ENCODE measurements around the gene ADGRB2.

Gene ADGRB2

GRCh38 chr1:31693231-31693630 lies 70.9 kb downstream of the ADGRB2 start:
- Histone ChIP-seq H3K4me1 (ENCODE audit: control insufficient read depth in 2 of 2, insufficient read depth in 1 of 2, low read depth in 1 of 2, low read length in 2 of 2) (peaks cover 4 to 22% of the 10 kb centered on the region in 2 donors), H3K18ac (ENCODE audit: low read length) (no peak overlapping the region), H3K27ac (replicated peaks; ENCODE audit: low read length) (no peak overlapping the region), H2AK5ac (ENCODE audit: low read depth, low read length) (peak overlapping the region; percentile 57), H2BK120ac (ENCODE audit: low read depth, low read length) (no peak overlapping the region), H2BK15ac (ENCODE audit: low read length) (no peak overlapping the region), H3K23ac (ENCODE audit: low read depth, low read length, poor library complexity) (no peak overlapping the region), H2AFZ (ENCODE audit: low read length) (no peak overlapping the region), H4K8ac (ENCODE audit: low read depth, low read length) (no peak overlapping the region), H2BK5ac (ENCODE audit: low read length) (no peak overlapping the region), H3K9me3 (replicated peaks in 1 of 2; ENCODE audit: control insufficient read depth in 2 of 2, insufficient read depth in 1 of 2, low read depth in 1 of 2, low read length in 2 of 2) (no peaks in the 10 kb centered on the region), H3K9ac (ENCODE audit: low read depth, low read length, poor library complexity) (peak overlapping the region; percentile 31), H3K36me3 (replicated peaks in 1 of 2; ENCODE audit: control insufficient read depth in 2 of 2, insufficient read depth in 2 of 2, low read length in 2 of 2) (no peaks in the 10 kb centered on the region), H3K4me3 (ENCODE audit: low read length in 2 of 2) (no peak overlapping the region), H4K91ac (ENCODE audit: low read depth, low read length, poor library complexity) (peak overlapping the region; percentile 77), H3K79me1 (ENCODE audit: low read depth, low read length) (no peaks in the 10 kb centered on the region), H3K14ac (ENCODE audit: low read length) (no peak overlapping the region), H3K4ac (ENCODE audit: low read length) (no peak overlapping the region), H3K27me3 (ENCODE audit: control insufficient read depth in 3 of 3, insufficient read depth in 3 of 3, low read depth in 1 of 3, low read length in 3 of 3) (peaks cover 0 to 10% (median 0%) of the 10 kb centered on the region in 3 experiments), H3K4me2 (ENCODE audit: insufficient read depth, low read length, poor library complexity, severe bottlenecking) (no peak overlapping the region), H2BK12ac (ENCODE audit: low read length) (no peak overlapping the region)
- DNase-seq (ENCODE audit: low spot score): no peak
- no CpG with 5 or more reads among the region's 10 CpGs for WGBS, 2 donors (ENCODE audit: extremely low coverage in 2 of 2, insufficient read length in 2 of 2, insufficient replicate concordance in 1 of 2)

- no peak overlapping the region for H4K8ac ChIP-seq (ENCODE audit: low read depth, low read length)
- H2BK5ac ChIP-seq (ENCODE audit: low read length): no peak overlapping the region
- no peaks in the 10 kb centered on the region for H3K79me1 ChIP-seq (ENCODE audit: low read depth, low read length)
- peaks cover 4 to 13% of the 10 kb centered on the region in 2 donors for H3K4me1 ChIP-seq (ENCODE audit: control insufficient read depth in 2 of 2, insufficient read depth in 1 of 2, low read depth in 1 of 2, low read length in 2 of 2)
- H3K36me3 ChIP-seq (replicated peaks in 1 of 2; ENCODE audit: control insufficient read depth in 2 of 2, insufficient read depth in 2 of 2, low read length in 2 of 2): no peaks in the 10 kb centered on the region
- H3K14ac ChIP-seq (ENCODE audit: low read length): no peak overlapping the region
- H2AFZ ChIP-seq (ENCODE audit: low read length): no peak overlapping the region
- peak overlapping the region; percentile 59 for H2BK15ac ChIP-seq (ENCODE audit: low read length)
- no peak overlapping the region for H3K27ac ChIP-seq (replicated peaks; ENCODE audit: low read length)
- no peak for DNase-seq (ENCODE audit: low spot score)
- H3K4me2 ChIP-seq (ENCODE audit: insufficient read depth, low read length, poor library complexity, severe bottlenecking): no peak overlapping the region
- no peak overlapping the region for H2BK12ac ChIP-seq (ENCODE audit: low read length)
- H4K91ac ChIP-seq (ENCODE audit: low read depth, low read length, poor library complexity): peak overlapping the region; percentile 15
- peak overlapping the region; percentile 13 for H3K9ac ChIP-seq (ENCODE audit: low read depth, low read length, poor library complexity)
- peaks cover 0 to 9% (median 0%) of the 10 kb centered on the region in 3 experiments for H3K27me3 ChIP-seq (ENCODE audit: control insufficient read depth in 3 of 3, insufficient read depth in 3 of 3, low read depth in 1 of 3, low read length in 3 of 3)
- no CpG with 5 or more reads among the region's 11 CpGs for WGBS, 2 donors (ENCODE audit: extremely low coverage in 2 of 2, insufficient read length in 2 of 2, insufficient replicate concordance in 1 of 2)
- no peak overlapping the region for H3K4me3 ChIP-seq (ENCODE audit: low read length in 2 of 2)
- no peak overlapping the region for H3K23ac ChIP-seq (ENCODE audit: low read depth, low read length, poor library complexity)
- no peak overlapping the region for H3K18ac ChIP-seq (ENCODE audit: low read length)
- no peak overlapping the region for H3K4ac ChIP-seq (ENCODE audit: low read length)
- H3K9me3 ChIP-seq (replicated peaks in 1 of 2; ENCODE audit: control insufficient read depth in 2 of 2, insufficient read depth in 1 of 2, low read depth in 1 of 2, low read length in 2 of 2): no peaks in the 10 kb centered on the region
- peak overlapping the region; percentile 42 for H2AK5ac ChIP-seq (ENCODE audit: low read depth, low read length)
- no peak overlapping the region for H2BK120ac ChIP-seq (ENCODE audit: low read depth, low read length)
Measured at GRCh38 chr1:31691951-31692350, 72.2 kb downstream of the ADGRB2 start.

DNA sequence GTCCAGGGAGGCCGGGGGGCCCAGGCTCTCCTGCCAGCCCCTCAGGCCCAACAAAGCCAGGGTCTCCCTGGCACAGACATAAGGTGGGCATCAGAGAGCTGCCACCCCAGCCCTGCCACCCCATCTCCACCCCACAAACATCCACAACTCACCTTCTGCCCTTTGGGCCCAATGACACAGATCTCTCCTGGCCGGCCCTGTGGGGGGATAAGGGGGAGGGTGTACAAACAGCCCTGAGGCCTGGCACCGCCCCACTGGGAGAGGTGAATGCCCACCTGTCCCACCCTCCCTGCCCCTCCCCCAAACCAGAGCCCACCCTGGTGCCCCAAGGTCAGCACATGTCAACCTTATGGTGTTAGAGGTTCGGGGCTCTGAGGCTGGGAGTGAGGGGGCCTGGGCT lies 72.7 kb downstream of the ADGRB2 start:
- H4K8ac ChIP-seq (ENCODE audit: low read depth, low read length): no peak overlapping the region
- no peak overlapping the region for H4K91ac ChIP-seq (ENCODE audit: low read depth, low read length, poor library complexity)

DNA sequence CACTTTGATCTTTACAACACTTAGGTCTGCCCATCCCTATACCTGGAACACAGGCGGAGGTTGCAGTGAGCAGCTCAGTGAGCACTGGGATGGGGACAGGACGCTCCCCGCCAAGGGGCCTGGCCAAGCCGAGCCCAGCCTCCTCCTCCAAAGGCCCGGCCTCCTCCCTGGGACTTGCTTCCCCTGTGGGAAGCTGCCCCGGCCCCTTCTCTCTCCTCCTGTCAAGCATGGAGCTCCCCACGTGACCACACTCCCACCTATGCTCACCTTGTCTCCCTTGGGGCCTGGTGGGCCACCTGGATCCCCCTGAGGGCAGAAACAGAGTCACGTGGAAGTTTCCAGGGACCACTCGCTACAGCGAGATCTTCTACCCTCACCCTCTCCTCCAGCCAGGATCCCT lies 73.2 kb downstream of the ADGRB2 start:
- Histone ChIP-seq H2AFZ (ENCODE audit: low read length) (no peak overlapping the region), H4K91ac (ENCODE audit: low read depth, low read length, poor library complexity) (no peak overlapping the region), H3K23ac (ENCODE audit: low read depth, low read length, poor library complexity) (no peak overlapping the region), H3K14ac (ENCODE audit: low read length) (no peak overlapping the region), H3K79me1 (ENCODE audit: low read depth, low read length) (no peaks in the 10 kb centered on the region), H3K4me1 (ENCODE audit: control insufficient read depth in 2 of 2, insufficient read depth in 1 of 2, low read depth in 1 of 2, low read length in 2 of 2) (peaks cover 4 to 9% of the 10 kb centered on the region in 2 donors), H3K4ac (ENCODE audit: low read length) (no peak overlapping the region), H3K27ac (replicated peaks; ENCODE audit: low read length) (no peak overlapping the region), H3K9me3 (replicated peaks in 1 of 2; ENCODE audit: control insufficient read depth in 2 of 2, insufficient read depth in 1 of 2, low read depth in 1 of 2, low read length in 2 of 2) (no peaks in the 10 kb centered on the region), H3K4me2 (ENCODE audit: insufficient read depth, low read length, poor library complexity, severe bottlenecking) (no peak overlapping the region), H2BK12ac (ENCODE audit: low read length) (no peak overlapping the region), H2BK120ac (ENCODE audit: low read depth, low read length) (no peak overlapping the region), H3K18ac (ENCODE audit: low read length) (peak overlapping the region; percentile 54), H2AK5ac (ENCODE audit: low read depth, low read length) (peak overlapping the region; percentile 15), H2BK5ac (ENCODE audit: low read length) (peak overlapping the region; percentile 26), H3K36me3 (replicated peaks in 1 of 2; ENCODE audit: control insufficient read depth in 2 of 2, insufficient read depth in 2 of 2, low read length in 2 of 2) (no peaks in the 10 kb centered on the region), H3K9ac (ENCODE audit: low read depth, low read length, poor library complexity) (peak overlapping the region; percentile 10), H3K4me3 (ENCODE audit: low read length in 2 of 2) (no peak overlapping the region), H2BK15ac (ENCODE audit: low read length) (no peak overlapping the region), H4K8ac (ENCODE audit: low read depth, low read length) (no peak overlapping the region), H3K27me3 (ENCODE audit: control insufficient read depth in 3 of 3, insufficient read depth in 3 of 3, low read depth in 1 of 3, low read length in 3 of 3) (peaks cover 0 to 16% (median 0%) of the 10 kb centered on the region in 3 experiments)
- DNase-seq (ENCODE audit: low spot score): no peak
- no CpG with 5 or more reads among the region's 10 CpGs for WGBS, 2 donors (ENCODE audit: extremely low coverage in 2 of 2, insufficient read length in 2 of 2, insufficient replicate concordance in 1 of 2)

More for the DNA sequence above, 72.7 kb downstream of the ADGRB2 start:
- Histone ChIP-seq H3K79me1 (ENCODE audit: low read depth, low read length) (no peaks in the 10 kb centered on the region), H3K4ac (ENCODE audit: low read length) (no peak overlapping the region), H3K18ac (ENCODE audit: low read length) (no peak overlapping the region), H2BK15ac (ENCODE audit: low read length) (peak overlapping the region; percentile 59), H2BK12ac (ENCODE audit: low read length) (no peak overlapping the region), H3K4me1 (ENCODE audit: control insufficient read depth in 2 of 2, insufficient read depth in 1 of 2, low read depth in 1 of 2, low read length in 2 of 2) (peaks cover 4 to 9% of the 10 kb centered on the region in 2 donors), H2AFZ (ENCODE audit: low read length) (no peak overlapping the region), H3K4me3 (ENCODE audit: low read length in 2 of 2) (no peak overlapping the region), H2BK120ac (ENCODE audit: low read depth, low read length) (no peak overlapping the region), H3K27ac (replicated peaks; ENCODE audit: low read length) (no peak overlapping the region), H3K4me2 (ENCODE audit: insufficient read depth, low read length, poor library complexity, severe bottlenecking) (no peak overlapping the region), H3K14ac (ENCODE audit: low read length) (no peak overlapping the region), H3K36me3 (replicated peaks in 1 of 2; ENCODE audit: control insufficient read depth in 2 of 2, insufficient read depth in 2 of 2, low read length in 2 of 2) (no peaks in the 10 kb centered on the region), H3K23ac (ENCODE audit: low read depth, low read length, poor library complexity) (no peak overlapping the region), H2BK5ac (ENCODE audit: low read length) (no peak overlapping the region), H3K27me3 (ENCODE audit: control insufficient read depth in 3 of 3, insufficient read depth in 3 of 3, low read depth in 1 of 3, low read length in 3 of 3) (peaks cover 0 to 11% (median 0%) of the 10 kb centered on the region in 3 experiments), H3K9me3 (replicated peaks in 1 of 2; ENCODE audit: control insufficient read depth in 2 of 2, insufficient read depth in 1 of 2, low read depth in 1 of 2, low read length in 2 of 2) (no peaks in the 10 kb centered on the region), H3K9ac (ENCODE audit: low read depth, low read length, poor library complexity) (no peak overlapping the region), H2AK5ac (ENCODE audit: low read depth, low read length) (peak overlapping the region; percentile 42)
- DNase-seq (ENCODE audit: low spot score): no peak
- no CpG with 5 or more reads among the region's 4 CpGs for WGBS, 2 donors (ENCODE audit: extremely low coverage in 2 of 2, insufficient read length in 2 of 2, insufficient replicate concordance in 1 of 2)

All from neuronal stem cell (in vitro differentiated cells).